Posterior vena cava (tissue), 2 donors: ENCODE results near the gene GBE1. TPM values are rescaled to one million over a fixed set of nuclear protein-coding genes. Genes with fewer than 3 reads are reported as not detected.
"Not testable (repeated sequence)": the region's sequence is repeated elsewhere in the genome, so short reads cannot be mapped to it uniquely, and the experiment has no call there.

ENCODE experiments used
- DNase-seq: peaks from one replicate; pipeline ENCODE4 v3.0.0-alpha.2; 2020; ENCODE audit warnings: low spot score
- intact Hi-C, 2 donors: fragments of 100-400 bp; cut with DNase I; formaldehyde crosslinking; loops; one replicate each; pipeline versions ENCODE4 v1.14.1 to v1.14.2; 2022 to 2023
- long read RNA-seq, 2 donors: library from polyadenylated mRNA; unstranded; transcript quantifications; one replicate each; pipeline ENCODE4 v2.0.0, GENCODE V29; 2020 to 2021
- total RNA-seq, 2 donors: library from RNA; stranded (reverse); fragmentation: NEBNext Ultra II Directional; extraction: Animal tissue kit (Norgen Biotek cat#: 25700); gene quantifications; one replicate each; pipeline ENCODE4 v1.2.1, GENCODE V29; 2021
- donor health status: DM: yes; HTN: yes; CAD: no.
- donor health status: DM: yes; HTN: yes; CAD: no.

The GBE1 gene
- total RNA-seq, result 10 to 100 TPM; 39.3 to 71.4 TPM
- long read RNA-seq, donor 1, transcript GBE1-201 (16 exons, 3,461 nt), result major isoform, 27 of 45 reads
- long read RNA-seq, donor 1, partial matches to known transcripts, result 12 of 45 reads
- long read RNA-seq, donor 1, other reads (novel, unspliced or antisense), result 6 of 45 reads
- long read RNA-seq, donor 2, transcript GBE1-201 (16 exons, 3,461 nt), result major isoform, 103 of 137 reads
- long read RNA-seq, donor 2, partial matches to known transcripts, result 20 of 137 reads
- long read RNA-seq, donor 2, other reads (novel, unspliced or antisense), result 14 of 137 reads

GRCh38 chr3:81760924-81761903 lies at the start of gene GBE1:
GBE1 (minus strand) TSS chr3:81761645; CDS start chr3:81761517, 128 bp downstream.
- DNase-seq, result peak; percentile 98
- intact Hi-C loops, result no loop called here

DNA sequence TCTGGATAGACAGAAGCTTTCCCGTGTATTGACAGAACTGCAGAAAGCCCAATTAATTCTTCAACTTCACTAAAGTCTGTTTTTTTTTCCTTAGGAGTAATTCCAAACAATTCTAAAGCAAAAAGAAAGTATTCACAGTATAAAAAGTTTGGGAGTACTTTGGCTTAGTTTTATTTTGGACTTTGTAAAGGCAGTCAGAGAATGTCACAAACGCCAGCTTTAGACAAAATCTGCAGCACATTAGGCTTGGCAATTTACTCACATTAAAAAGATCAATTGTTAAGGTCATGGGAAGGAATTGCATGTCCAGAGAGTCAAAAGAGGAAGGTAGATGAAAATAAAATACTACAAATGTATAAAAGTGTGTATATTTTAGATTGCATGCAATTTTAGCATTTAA lies 47.5 kb upstream of the GBE1 start:
- intact Hi-C loops, result no loop called here
- no peak for DNase-seq

- DNase-seq, result no peak
- intact Hi-C loops, result no loop called here
Observed at GRCh38 chr3:81799403-81799802, 38.0 kb upstream of the GBE1 start.

DNA sequence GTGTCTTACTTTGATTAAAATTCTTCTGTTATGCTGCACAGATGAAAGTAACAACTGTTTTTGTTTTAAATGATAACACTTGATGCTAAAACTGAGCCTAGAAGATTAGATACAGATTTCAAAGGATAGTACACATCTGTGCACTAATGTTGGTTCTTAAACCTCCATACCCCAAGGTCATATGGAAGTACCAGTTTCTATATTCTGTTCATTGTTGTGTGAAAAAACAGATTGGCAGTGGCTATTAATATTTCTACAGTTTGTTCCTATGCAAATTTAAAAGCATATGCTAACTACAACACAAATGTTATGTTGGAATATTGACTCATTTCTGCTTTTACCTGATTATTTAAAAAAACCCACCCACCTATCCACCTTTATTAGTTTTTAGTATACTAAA lies 32.0 kb upstream of the GBE1 start:
- DNase-seq, result no peak
- intact Hi-C loops, result no loop called here

- intact Hi-C loops, result no loop called here
- DNase-seq, result no peak
Observed at GRCh38 chr3:81790117-81790516, 28.7 kb upstream of the GBE1 start.

DNA sequence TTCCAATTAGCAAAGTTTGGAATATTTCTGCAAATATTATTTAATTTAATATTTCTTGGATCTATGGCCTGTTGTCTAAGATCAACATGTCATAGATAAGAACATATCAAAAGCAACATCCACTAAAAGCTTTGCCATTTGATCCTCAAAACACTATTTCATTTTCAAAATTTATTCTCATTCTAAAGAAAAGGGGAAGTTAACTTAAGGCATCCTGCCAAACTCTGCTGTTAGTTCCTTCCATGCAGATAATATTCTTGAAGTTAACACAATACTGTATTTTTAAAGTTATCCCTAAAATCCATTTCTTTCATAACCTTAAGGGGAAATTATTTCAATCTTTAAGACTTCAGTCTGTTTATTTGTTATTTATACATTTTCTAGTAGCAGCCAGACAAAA lies 28.2 kb upstream of the GBE1 start:
- DNase-seq, result no peak
- intact Hi-C loops, result loop anchor here in 1 of 2 donors (5.0 kb wide), 1 partner anchor 73 kb away; no protein-coding TSS in a partner anchor

- intact Hi-C loops, result loop anchor here in 1 of 2 donors (5.0 kb wide), 1 partner anchor 74 kb away; no protein-coding TSS in a partner anchor
- DNase-seq, result no peak
Observed at GRCh38 chr3:81788610-81789009, 27.2 kb upstream of the GBE1 start.

DNA sequence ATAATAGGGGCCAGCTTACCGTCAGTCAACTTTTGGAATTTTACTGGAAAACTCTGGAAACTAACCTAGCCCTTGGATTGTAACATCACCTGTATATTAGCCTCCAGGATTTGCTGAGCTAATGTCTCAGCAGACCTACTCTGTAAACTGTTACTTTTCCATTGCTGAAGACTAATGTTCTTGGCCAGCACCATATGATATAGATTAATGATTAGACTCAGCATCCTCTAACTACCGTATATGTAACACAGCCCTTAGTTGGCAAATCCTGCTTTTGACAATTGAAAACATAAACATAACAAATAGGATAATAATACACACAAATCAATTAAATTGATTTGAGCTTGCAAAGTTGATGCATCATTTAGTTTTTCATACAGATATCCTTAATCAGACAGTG lies 26.6 kb upstream of the GBE1 start:
- no peak for DNase-seq
- intact Hi-C loops, result loop anchor here in 1 of 2 donors (5.0 kb wide), 1 partner anchor 74 kb away; no protein-coding TSS in a partner anchor

DNA sequence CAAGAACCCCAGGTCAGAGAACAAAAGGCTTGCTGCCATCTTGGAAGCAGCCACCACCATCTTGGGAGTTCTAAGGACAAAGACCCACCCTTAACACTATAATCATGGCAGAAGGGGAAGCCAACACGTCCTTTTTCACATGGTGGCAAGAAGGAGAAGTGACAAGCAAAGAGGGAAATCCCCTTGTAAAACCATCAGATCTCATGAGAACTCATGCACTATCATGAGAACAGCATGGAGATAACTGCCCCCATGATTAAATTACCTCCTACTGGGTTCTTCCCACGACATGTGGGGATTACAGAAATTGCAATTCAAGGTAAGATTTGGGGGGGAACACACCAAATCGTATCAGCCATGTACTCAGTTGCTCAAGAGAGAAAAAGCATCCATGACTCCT lies 21.1 kb upstream of the GBE1 start:
- no peak for DNase-seq
- intact Hi-C loops, result no loop called here

GRCh38 chr3:81778678-81779182 lies 17.3 kb upstream of the GBE1 start:
- intact Hi-C loops, result no loop called here
- no peak for DNase-seq

GRCh38 chr3:81776643-81777042 lies 15.2 kb upstream of the GBE1 start:
- DNase-seq, result no peak
- intact Hi-C loops, result no loop called here

DNA sequence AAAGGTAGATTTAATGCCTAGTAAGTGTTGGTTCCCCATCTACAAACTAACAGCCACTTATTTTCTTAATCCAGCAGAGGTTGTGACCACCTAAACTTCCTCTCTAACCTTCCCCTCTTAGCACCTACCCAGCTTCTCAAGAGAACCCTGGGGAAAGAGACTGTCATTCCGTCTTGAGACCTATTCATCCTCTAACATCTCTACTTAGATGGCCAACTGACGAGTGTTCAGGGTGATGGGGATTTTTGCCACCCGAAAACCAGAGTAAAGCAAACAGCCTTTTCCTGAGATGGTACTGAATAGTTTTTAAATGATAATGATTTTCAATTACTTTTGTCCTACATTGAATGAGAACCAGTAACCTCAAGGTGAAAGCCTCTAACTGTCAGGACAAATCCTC lies 9.3 kb upstream of the GBE1 start:
- intact Hi-C loops, result no loop called here
- no peak for DNase-seq

- no peak for DNase-seq
- intact Hi-C loops, result no loop called here
Observed at GRCh38 chr3:81769299-81769698, 7.9 kb upstream of the GBE1 start.

DNA sequence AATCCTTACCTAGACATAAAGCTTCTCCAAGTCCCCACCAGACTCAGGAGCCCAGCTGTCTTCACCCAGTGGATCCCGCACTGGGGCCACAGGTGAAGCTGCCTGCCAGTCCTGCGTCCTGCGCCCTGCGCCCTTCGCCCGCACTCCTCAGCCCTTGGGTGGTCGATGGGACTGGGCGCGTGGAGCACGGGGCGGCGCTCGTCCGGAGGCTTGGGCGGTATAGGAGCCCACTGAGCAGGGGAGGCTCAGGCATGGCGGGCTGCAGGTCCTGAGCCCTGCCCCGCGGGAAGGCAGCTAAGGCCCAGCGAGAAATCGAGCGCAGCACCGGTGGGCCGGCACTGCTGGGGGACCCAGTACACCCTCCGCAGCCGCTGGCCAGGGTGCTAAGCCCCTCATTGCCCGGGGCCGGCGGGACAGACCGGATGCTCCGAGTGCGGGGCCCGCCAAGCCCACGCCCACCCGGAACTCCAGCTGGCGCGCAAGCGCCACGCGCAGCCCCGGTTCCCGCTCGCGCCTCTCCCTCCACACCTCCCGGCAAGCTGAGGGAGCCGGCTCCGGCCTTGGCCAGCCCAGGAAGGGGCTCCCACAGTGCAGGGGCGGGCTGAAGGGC lies 5.9 kb upstream of the GBE1 start:
- intact Hi-C loops, DNase-seq: not testable (repeated sequence)

DNA sequence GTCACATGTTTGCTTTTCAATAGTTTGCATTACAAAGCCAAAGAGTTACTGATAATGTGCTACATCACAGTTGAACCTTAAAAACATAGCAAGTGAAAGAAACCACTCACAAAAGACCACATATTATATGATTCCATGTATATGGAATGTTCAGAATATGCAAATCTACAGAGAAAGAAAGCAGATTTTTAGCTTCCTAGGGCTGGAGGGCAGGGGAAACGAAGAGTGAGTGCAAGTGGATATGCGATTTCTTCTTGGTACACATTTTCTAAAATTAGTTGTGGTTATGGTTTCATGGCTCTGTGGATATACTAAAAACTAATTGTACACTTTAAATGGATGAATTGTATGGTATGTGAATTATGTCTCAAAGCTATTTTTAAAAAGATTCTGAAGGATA lies 4.0 kb upstream of the GBE1 start:
- no peak for DNase-seq
- intact Hi-C loops, result no loop called here

- intact Hi-C loops, result no loop called here
Observed at GRCh38 chr3:81764665-81765064, 3.2 kb upstream of the GBE1 start.

GRCh38 chr3:81764002-81764401 lies 2.6 kb upstream of the GBE1 start:
- DNase-seq, result no peak
- intact Hi-C loops, result no loop called here

More at GRCh38 chr3:81764665-81765064, 3.2 kb upstream of the GBE1 start:
- no peak for DNase-seq

DNA sequence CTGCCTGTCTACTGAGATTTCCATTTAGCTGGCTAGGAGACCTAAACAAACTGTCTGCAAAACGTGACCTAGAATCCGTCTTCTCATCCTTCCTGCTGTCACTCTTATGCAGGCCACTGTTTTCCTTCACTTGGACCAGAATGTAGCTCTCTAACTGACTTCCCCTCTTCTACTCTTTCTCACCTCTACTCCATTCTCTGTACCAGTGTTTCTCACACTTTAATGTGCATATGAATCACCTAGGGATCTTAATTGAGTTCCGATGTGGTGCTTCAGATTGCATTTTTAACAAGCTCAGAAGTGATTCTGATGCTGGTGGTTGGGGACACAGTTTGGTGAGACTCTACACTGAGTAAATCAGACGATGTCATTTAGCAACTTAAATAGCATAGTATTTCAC lies 1.6 kb upstream of the GBE1 start:
- intact Hi-C loops, result no loop called here
- DNase-seq, result no peak

GRCh38 chr3:81761904-81762580 lies 597 bp upstream of the GBE1 start:
- intact Hi-C loops, result no loop called here

More at GRCh38 chr3:81761904-81762580, 597 bp upstream of the GBE1 start:
- DNase-seq, result no peak
